ENCODE data around the gene IRGQ.
"Not testable (repeated sequence)": the region's sequence is repeated elsewhere in the genome, so short reads cannot be mapped to it uniquely, and the experiment has no call there.

IRGQ gene, protein sequence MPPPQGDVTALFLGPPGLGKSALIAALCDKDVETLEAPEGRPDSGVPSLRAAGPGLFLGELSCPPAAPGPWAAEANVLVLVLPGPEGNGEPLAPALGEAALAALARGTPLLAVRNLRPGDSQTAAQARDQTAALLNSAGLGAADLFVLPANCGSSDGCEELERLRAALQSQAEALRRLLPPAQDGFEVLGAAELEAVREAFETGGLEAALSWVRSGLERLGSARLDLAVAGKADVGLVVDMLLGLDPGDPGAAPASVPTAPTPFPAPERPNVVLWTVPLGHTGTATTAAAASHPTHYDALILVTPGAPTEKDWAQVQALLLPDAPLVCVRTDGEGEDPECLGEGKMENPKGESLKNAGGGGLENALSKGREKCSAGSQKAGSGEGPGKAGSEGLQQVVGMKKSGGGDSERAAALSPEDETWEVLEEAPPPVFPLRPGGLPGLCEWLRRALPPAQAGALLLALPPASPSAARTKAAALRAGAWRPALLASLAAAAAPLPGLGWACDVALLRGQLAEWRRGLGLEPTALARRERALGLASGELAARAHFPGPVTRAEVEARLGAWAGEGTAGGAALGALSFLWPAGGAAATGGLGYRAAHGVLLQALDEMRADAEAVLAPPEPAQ

DNA sequence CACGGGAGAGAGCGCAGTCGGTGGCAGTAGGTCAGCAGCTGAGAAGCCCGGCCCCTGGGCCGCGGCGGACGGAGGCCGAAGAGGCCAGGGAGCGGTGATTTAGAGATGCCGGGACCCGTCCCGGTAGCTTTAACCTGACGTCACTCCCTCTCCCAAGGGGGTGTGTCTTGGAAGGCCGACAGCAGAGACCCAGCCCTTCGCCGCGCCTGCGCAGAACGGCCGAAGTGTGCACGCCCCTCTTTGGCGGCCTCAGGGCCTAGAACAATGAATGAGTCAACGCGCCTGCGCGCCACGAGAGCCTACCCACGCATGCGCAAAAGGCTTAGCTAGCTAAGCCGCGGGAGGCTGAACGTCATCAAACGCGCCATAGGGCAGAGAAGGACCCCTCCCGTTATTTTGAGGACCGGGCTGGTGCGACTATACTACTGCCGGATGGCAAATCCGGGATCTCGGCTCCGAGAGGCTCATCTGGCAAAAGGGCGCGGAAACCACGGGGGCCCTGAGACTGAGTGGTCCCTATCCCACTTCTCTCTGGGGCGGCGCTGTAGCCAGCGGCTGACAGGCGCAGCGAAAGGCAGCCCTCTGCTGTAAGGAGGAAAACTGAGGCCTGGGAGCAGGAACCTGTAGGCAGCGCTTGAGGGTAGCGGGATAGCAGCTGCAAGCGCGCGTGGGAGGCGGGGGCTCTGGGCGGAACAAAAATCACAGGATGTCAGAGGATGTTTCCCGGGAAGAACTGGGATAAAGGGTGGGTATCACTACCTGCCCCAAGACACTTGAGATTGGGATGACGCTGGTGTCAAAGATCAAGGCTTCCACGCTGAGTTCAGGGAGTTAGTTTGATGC, at the start of gene IRGQ, which contains the start of gene ZNF576:
TSS of gene IRGQ (minus strand) at position 136 of the 843 bp plus-strand sequence. CDS start 796 bp downstream, outside the sequence.
TSS of gene ZNF576 (plus strand) at position 597 of the 843 bp plus-strand sequence. CDS start 514 bp downstream, outside the sequence.
- peak; percentile 100 for DNase-seq

DNA sequence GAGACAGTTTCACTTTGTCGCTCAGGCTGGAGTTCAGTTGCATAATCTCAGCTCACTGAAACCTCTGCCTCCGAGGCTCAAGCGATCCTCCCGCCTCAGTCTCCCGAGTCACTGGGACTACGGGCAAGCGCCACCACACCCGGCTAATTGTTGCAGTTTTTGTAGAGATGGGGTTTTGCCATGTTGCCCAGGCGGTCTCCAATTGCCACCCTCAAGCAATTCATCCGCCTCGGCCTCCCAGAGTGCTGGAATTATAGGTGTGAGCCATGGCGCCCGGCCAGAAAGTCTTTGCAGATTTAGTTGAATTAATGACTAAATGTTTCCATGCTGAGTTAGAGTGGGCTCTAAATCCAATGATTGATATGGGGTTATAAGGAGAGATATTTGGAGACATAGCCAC, 48.2 kb upstream of the IRGQ start:
- no peak for DNase-seq

DNA sequence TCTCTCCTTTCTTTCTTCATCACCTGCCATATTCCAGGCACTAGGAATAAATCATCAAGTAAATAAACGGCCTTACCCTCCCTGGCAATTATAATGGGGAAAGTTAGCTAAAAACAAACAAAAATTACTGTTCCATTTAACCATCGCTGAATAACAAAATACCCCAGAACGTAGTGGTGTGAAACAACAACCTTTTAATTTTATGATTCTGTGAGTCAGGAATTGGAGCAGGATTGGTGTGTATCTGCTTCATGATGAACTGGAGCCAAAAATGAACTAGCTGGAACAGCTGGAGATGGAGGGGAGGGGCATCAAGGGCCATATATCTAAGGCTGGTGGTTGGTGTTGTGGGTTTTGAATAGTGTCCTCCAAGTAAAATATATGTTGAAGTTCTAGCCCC, 47.4 kb upstream of the IRGQ start:
- no peak for DNase-seq

DNA sequence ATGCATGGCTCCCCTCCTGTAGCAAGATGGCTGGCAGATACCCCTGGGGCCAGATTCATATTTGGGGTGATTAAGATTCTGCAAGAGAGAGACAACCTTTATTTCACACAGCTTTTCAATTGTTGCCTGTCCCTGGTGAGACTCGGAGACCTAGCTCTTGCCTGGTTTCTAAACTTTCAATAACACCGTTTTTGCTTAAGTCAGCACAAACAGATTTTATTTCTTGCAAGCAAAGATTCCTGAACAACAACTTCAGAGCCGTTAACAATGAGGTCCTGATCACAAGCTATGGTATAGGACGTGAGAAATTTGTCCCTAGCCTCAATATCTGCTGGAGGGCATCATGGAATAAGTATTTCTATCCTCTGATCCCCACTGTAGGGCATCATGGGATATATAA, 46.6 kb upstream of the IRGQ start:
- DNase-seq: no peak

DNA sequence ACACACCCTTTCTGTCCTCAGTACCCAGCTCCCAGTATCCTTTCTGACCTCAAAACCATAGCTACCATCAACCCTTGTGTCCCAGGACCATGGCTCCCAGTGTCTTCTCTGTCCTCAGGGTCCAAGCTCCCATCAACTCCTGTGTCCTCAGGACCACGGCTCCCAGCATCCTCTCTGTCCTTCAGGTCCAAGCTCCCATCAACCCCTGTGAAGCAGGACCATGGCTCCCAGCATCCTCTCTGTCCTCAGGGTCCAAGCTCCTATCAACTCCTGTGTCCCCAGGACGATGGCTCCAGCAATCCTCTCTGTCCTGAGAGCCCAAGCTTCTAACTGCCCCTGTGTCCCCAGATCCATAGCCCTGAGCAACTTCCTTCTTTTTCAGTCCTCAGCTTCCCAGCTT, 45.4 kb upstream of the IRGQ start:
- DNase-seq: no peak

DNA sequence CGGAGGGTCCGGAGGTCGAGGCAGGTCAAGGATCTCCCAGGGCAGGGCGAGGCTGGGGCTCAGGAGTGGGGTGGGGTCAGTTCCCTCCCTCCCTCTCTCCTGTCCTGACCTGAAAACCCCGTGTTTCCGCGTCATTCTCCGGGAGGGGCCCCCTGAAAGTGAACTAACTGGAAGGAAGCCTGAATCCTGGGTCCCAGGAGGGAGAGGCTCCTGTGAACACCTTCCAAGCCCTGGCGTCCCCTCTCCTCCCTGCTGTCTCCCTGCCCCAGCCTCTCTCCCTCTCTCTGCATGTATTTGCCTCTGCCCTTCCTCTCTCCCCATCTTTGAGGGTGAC, 44.5 kb upstream of the IRGQ start:
- DNase-seq: no peak

DNA sequence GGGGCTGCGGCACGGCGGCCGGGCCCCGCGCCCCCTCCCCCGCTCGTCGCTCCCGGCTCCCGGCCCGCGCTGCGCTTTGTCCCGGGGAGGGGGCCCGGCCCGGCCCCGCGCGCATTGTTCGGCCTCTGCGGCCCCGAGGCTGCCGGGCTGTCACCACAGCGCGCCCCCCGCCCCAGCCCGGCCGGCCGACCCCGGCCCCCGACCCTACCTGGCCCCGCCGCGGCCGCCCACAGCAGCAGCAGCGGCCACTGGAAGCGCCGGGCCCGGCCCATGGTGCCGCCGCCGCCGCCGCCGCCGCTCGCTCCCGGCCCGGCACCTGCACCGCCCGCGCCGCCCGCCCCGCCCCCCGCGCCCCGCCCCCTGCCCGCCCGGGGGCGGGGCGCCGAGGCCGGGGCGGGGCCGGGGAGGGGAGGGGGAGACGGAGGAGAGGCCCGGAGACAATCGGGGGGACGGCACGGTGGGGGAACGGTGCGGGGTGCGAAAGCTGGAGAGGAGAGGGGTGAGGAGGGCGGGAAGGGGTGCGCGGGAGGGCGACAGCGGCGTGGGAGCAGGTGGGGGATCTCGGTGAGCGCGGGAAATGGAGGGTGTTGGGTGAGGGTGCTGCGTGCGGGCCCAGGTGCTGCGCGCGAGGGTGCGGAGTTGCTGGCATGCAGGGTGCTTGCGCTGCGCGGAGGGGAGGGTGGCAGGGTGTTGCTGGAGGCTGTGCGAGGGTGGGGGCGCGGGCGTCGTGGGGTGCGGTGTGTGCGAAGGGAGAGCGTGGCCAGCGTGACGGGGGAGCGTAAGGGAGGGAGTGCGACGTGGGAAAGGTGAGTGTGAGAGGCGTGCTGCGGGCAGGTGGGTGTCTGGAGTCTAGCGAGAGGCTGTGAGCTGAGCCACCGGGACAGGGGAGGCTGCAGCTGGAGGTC, 43.8 kb upstream of the IRGQ start, which contains the start of gene CADM4:
TSS of gene CADM4 (minus strand) at position 332 of the 905 bp plus-strand sequence. CDS start at position 272, 60 bp downstream.
- DNase-seq: peak; percentile 58 to 64

DNA sequence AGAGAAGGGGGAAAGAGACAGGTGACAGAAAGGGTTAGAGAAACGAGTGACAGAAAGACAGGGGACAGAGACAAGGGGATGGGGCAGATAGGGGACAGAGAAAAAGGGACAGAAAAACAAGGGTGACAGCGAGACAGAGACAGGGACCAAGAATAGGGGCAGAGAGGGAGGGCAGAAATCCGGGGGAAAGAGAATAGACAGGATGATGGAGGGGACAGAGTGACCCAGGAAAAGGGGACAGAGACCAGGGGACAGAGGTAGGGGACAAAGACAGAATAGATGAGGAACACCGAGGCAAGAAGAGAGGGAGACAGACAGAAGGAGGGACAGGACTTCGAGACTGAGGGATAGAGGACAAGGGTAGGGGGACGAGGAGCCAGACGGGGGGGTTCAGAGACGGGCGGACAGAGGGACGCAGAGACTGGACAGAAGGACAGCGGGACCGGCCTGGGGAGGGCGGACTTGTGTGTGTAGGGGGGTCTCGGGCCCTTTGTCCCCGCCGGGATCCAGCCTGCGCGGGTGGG, 43.1 kb upstream of the IRGQ start:
- DNase-seq: no peak

DNA sequence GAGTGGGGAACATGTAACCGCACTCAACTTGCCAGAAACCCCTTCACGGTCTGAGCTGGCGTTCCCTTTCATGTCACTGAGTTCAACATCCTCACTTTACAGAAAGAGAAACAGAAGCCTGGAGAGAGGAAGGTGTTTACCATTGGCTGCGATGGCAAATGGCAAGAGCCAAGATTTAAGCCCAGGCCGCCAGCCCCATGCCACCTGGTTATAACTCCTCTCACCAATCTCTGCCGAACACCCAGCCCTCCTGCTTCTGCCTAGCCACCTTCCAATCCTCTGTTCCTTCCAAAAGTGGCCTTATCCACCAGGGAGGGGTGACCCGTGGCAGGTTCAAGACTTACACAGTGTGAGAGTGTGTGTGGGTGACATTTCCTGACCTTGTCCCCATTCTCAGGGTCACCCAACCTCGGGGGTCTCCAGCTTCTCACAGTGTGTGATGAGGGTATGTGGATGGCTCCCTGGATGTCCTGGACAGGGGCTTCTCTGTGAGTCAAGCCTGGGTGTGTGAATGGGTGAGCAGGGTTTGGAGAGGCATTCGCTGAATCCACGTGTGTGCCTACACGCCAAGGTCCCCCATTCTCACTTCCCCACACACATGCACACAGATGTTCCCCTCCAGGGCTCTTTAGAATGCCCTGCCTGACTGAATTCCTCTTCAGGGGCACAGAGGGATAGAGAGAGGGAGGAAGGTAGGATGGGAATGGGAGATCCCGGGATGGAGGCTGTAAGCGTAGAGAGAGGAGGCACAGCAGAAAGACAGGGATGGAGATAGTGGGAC, 42.5 kb upstream of the IRGQ start:
- DNase-seq: no peak

DNA sequence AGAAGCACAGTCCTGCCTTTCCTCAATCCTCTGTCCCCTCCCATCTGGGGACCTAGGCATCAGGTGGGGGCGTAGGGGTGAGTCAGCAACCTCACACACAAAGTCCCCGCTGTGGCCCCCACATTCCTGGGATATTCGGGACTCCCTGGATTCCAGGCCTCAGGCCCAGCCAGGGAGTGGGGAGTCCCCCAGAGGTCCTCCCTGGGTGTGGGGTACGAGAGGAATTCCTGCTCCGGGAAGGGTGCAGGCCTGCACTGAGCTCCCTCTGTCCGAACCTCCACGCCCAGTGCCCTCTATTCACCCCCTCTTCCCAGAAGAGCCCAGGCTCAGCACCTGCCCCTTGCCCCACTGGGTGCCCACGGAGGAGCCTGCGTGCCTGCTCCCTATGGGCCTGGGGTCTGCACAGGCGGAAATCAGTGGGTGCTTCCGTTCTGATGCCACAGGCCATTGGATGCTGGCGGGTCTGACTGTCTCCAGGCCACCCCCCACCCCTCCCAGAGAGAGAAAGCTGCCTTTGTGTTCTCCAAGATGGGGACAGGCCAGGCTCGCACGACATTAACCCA, 40.3 kb upstream of the IRGQ start:
- DNase-seq: no peak

DNA sequence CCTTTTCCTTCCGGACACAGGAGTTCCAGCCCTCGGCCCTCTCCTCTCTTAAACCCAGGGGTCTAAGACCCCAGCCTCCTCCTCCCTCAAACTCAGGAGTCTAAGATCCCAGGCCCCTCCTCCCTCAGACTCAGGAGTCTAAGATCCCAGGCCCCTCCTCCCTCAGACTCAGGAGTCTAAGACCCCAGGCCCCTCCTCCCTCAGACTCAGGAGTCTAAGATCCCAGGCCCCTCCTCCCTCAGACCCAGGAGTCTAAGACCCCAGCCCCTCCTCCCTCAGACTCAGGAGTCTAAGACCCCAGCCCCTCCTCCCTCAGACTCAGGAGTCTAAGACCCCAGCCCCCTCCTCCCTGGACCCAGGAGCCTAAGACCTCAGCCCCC, 39.6 kb upstream of the IRGQ start:
- not testable (repeated sequence) for DNase-seq

DNA sequence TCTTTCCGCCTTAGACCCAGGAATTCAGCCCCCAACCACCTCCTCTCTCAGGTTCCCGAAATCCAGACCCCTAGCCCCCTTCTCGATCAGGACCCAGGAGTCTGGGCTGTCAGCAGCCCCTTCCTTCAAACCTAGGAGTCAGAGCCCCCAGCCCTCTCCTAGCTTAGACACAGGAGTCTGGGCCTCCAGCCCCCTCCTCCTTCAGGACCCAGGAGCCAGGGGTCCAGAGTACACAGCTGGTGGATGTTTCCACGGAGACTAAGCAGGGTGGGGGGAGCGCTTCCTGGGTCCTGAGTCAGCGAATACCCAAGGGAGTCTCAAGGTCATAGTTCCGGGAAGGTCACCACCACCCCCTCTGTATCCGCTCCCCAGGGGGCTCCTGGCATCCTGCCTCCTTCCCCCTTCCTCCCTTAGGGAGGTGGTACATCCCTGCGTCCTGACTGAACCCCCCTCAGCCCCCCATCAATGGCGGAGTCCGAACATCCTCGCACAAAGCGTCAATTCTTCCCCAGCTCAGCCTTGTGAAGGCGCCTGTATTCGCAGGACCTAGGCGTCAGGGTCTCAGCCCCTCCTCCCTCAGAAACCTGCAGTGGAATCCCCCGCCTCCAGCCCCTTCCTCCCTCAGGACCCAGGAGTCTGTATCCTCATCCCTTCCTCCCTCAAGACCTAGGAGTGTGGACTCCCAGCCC, 39.1 kb upstream of the IRGQ start:
- DNase-seq: no peak

DNA sequence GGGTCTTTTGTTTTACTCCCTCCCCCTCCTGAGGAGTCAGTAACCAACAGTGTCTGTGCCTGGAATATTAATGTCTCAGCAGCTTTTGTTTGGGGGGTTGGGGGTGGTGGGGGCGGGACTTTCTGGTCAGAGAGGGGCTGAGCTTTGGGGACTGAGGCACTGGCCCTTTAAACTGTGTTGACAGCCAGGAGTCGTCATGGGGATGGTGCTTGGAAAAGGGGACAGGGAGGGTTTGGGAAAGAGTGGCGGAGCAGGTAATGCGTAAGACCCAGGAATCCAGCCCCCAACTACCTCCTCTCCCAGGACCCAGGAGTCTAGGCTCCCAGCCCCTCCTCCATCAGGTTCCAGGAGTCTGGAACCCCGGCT, 38.6 kb upstream of the IRGQ start:
- no peak for DNase-seq

DNA sequence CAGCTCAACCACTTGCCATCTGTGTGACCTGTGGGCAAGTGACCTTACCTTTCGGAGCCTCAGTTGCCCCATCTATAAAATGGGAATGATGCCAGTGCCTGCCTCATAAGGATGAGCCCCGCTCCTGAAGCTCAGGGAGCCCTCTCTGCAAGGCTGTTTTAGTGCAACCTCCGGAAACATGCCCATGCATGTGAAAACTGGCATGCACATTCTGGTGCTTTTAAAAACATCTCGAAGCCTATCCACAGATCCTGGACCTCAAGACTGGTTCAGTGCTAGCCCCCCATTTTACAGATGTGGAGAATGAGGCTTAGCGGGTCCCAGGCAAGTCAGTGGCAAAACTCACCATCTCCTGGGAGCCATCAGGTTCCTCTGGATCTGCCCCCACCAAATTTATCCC, 38.1 kb upstream of the IRGQ start:
- DNase-seq: no peak

DNA sequence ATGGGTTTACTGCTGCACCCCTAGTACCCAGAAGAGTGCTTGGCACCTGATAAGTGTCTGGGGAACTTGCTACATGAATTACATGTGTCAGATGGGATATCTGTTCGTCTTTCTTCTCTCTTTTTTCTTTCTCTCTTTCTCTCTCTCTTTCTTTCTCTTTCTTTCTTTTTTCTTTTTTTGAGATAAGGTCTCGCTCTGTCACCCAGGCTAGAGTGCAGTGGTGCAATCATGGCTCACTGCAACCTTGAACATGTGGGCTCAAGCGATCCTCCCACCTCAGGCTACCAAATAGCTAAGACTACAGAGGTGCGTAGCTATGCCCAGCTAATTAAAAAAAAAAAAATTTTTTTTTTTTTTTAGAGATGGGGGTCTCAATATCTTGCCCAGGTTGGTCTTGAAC, 37.6 kb upstream of the IRGQ start:
- no peak for DNase-seq

DNA sequence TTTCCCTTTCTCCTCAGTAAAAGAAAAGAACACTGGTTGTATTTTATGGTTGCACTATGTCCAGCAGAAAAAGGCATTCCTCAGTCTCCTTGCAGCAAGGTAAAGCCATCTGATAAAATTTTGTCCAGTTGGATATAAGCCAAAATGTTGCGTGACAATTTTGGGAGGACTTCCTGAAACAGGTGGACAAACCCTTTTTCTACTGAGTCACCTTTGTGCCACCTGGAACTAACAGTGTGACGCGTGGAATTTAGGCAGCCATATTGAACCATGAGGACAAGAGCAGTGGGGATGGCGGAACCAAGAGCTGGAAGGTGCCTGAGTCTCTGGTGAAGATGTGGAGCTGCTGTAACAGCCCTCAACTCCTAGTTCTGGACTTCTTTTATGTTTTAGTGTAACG, 35.6 kb upstream of the IRGQ start:
- no peak for DNase-seq

DNA sequence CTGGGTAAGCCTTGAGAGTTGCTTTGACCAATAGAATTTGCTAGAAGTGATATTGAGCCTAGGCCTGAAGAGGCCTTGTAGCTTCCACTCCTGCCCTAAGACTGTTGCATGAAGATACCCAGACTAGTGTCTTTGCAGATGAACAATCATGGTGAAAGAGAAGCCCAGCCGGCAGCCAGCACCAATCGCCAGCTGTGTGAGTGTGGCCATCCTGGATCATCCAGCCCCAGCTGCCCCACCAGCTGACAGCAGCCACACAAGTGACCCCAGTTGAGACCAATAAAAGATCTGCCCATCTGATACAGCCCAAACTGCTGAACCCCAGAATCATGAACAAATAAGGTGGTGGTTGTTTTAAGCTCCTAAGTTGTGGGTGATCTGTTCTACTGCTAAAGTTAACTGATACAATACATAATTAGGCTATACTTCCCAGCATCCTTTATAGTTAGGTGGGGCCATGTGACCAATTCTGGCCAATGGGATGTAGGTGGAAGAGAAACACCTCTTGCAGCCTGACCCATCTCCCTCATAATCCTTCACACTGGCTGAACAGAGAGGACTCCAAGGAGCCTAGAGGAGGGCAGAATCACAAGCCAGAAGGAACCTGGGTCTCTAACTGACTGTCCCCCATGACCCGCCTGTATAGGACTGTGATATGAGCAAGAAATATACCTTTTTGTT, 32.9 kb upstream of the IRGQ start:
- no peak for DNase-seq

DNA sequence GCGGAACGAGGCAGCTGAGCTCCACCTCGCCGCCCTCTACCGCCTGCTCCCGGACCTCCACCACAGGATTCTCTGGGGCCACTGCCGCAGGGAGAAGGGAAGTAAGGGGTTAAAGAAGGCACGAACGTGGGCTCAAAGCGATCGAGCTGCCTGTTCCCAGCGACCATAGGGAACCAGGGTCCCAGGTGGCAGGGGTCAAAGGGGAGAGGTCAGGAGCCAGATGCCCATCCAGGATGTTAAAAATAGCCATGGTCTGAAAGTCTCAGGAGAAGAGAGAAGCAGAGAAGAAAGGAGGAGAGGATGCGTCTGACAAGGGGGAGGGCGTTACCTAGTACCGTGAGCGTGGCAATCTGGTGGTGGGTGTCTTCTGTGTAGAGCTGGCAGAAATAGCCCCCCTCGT, 30.9 kb upstream of the IRGQ start:
- DNase-seq: no peak

DNA sequence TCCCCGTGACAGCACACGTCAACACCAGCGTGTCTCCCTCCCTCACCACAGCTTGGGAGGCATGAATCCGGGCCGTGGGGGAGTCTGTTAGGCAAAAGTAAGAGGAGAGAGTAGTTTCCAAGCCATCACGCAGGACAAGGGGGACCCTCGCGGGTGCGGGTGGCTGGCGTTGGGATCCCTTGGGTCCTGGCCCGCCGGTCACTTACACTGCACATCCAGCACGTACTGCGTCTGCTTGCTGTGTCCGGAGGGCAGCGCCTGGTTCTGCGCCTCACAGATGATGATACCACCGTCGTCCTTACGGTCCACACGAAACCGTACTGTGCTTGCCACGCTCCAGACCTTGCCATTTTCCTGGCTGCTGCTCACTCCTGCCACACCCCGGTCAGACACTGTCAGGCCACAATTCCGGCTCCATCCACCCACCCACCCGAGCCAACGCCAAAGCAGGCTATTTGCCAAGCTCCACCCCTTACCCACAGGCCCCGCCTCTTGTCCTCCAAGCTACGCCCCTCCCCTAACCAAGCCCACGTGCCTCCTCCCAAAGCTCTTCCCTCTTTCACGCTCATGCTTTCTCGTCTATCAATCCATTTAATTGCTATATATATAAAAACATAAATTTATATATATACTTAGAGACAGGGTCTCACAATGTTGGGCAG, 30.1 kb upstream of the IRGQ start:
- peak in 1 of 2 donors; percentile 11 for DNase-seq
